Right ventricle myocardium superior (tissue), 1 donor: ENCODE results near the gene SDE2. TPM values are rescaled to one million over a fixed set of nuclear protein-coding genes. Genes with fewer than 3 reads are reported as not detected.
A peak's percentile ranks its signal among the peaks of the same experiment; 100 is the strongest.
"Not testable (repeated sequence)": the region's sequence is repeated elsewhere in the genome, so short reads cannot be mapped to it uniquely, and the experiment has no call there.

ENCODE experiments used
- ATAC-seq: fragments of 200-7000 bp; cut with Tn5 transposase; one replicate; pipeline ENCODE4 v1.9.1; 2020; ENCODE audit warnings: mild to moderate bottlenecking; ENCODE audit not compliant: poor library complexity
- DNase-seq: peaks from one replicate; pipeline ENCODE4 v3.0.0-alpha.2; 2020
- intact Hi-C: fragments of 100-400 bp; cut with DNase I; formaldehyde crosslinking; loops from one replicate; pipeline ENCODE4 v1.11.2; 2022
- total RNA-seq: library from RNA; stranded (reverse); fragmentation: NEBNext Ultra II Directional; extraction: Animal tissue kit (Norgen Biotek cat#: 25700); gene quantifications from one replicate; pipeline ENCODE4 v1.2.1, GENCODE V29; 2021
- donor health status: DM: no; HTN: yes; CAD: no; lungs with severe emphysema.

Gene SDE2
- total RNA-seq, 1 donor from 2014 or later: 9.4 TPM

DNA sequence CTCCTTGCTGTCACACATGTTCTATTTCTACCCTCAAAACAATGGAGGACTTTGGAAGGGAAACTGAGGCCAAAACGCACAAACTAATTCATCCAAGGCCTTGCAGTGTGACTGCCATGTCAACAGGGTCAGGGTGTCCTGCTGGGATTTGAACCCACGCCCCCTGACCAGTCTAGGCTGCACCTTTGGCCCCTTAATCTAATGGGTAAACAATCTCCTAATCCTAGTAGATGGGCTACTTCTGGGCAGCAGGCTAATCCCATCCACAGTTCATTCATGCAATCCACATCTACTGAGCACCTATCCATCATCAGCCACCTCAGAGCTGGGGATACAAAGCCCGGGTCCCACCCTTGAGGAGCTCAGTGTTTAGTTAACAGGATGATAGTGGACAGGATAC, 41.1 kb downstream of the SDE2 start:
- ATAC-seq (no peak), DNase-seq (no peak)
- intact Hi-C loops: no loop called here

DNA sequence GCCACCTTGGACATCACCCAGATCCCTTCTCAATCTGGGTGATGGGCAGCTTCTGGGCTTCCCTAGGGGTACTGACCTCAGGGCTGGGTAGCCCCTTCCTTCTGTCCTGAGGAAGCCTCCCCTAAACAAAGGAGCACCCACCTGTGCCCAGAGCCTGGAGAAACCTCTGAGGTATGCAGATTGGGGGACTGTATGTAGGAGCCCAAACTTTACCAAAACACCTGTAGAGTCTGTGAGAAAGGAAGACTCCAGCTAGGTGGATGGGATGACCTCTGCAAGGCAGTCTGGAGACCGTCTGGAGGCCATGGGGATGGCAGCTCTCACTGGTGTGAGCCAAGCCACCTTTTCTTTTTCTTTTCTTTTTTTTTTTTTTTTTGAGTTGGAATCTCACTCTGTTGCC, 44.4 kb downstream of the SDE2 start:
- DNase-seq (no peak), ATAC-seq (no peak)
- intact Hi-C loops: no loop called here

DNA sequence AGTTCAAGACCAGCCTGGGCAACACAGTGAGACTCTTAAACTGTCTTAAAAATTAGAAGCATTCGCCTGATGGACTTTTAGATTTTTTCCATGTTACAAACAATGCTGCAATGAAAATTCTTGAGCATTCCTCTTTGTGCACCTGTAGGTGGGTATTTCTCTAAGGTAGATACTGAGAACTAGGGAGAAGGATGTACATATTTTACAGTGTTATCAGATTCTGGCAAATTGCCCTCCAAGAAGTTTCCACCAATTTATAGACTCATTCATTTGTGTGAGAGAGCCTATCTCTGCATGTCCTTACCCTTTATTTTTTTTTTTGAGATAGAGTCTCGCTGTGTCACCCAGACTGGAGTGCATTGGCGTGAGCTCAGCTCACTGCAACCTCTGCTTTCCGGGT, 45.8 kb downstream of the SDE2 start:
- DNase-seq (no peak), ATAC-seq (no peak)
- intact Hi-C loops: no loop called here

DNA sequence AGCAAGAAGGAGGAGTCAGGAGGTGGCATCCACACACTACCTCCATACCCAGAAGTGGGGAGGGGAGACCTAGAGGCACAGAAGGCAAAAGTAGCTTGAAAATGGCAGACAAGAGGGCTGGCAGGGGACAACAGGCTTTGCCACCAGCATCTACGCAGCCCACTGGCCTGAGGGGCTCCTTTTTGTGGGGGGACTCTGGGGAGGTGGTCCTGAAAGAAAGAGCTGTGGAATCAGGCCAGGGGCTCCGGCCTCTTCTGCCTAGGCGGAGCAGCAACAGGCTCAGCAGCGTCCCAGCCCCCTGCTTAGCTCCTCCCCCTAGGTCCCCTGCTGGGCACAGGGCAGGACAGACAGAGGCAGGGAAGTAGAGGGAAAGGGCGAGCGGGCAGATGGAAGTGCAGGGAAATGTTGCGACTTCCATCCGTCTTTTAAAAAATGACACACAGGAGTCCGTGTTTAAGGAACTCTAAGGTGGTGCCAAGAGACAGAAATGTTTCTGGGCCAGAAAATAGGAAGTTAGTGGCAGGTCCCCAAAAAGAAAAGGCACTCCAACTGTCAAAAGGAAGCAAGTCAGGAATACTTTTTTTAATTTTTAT, 48.1 kb downstream of the SDE2 start:
- ATAC-seq (no peak), DNase-seq (no peak)
- intact Hi-C loops: no loop called here

- ATAC-seq (no peak), DNase-seq (no peak)
- intact Hi-C loops: no loop called here
Measured at GRCh38 chr1:225949041-225949440, 50.1 kb downstream of the SDE2 start.

GRCh38 chr1:225946803-225947202, 52.3 kb downstream of the SDE2 start:
- intact Hi-C loops: no loop called here
- ATAC-seq: no peak
- DNase-seq: no peak

DNA sequence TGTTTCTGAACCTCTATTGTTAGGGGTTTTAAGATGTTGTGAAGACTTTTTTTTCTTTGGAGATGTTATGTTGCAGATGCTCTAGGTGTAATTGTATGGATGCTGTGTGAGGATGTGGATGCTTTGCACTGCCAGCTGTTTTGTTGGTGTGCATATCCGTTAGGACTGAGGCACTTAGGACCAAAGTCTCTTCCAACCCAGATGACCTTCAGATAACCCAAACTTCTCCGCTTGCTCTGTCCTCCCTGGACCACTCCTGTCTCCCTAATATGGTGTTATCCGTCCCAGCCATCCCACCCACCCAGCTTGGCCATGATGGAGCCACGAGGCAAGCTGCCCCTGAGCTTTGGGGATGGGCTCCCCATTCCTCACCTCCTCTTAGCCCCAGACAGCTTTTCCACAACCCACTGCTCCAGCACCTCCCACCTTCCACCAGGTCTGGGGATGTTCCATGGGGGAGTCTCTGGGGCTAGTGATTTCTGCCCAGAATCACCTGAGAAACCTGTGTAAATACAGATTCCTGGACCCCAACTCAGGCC, 53.0 kb downstream of the SDE2 start:
- intact Hi-C loops: no loop called here
- no peak for ATAC-seq
- no peak for DNase-seq

- DNase-seq (no peak), ATAC-seq (no peak)
- intact Hi-C loops: no loop called here
Measured at GRCh38 chr1:225945564-225945963, 53.6 kb downstream of the SDE2 start.

DNA sequence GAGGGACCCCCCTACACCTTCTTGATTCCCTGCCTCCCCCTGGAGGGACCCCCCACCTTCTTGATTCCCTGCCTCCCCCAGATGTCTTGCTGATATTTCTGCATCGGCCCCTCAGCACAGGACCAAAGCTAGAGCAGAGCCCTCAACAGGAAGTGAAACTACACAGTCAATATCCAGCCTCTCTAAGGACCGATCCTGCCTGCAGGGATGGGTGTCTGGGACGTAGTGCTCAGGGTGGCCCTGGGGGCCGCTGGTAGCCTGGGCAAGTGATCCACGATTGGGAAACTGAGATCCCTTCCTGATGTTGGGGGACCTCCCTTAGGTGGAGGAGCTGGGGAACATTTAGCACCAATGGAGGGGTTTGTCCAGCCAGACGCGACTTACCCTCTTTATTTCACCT, 54.2 kb downstream of the SDE2 start:
- DNase-seq (no peak), ATAC-seq (no peak)
- intact Hi-C loops: no loop called here

DNA sequence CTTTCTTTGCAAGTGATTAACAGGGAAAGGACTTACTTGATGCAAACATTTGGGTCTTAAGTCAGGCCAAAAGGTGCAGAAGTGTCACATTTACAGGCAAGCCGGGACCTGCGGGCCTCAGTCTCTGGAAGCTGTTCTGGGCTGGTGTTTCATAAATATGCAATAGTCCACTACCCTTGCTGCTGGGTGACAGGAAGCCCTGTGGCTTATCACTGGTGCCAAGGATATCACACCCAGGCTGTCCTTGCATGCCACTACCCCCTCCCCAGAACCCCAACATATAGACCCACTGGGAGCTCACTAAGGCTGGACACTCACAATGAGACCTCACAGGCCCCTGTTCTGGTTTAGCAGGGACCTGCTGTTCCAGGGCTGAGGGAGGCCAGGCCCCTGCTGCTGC, 54.8 kb downstream of the SDE2 start:
- DNase-seq: no peak
- intact Hi-C loops: no loop called here
- ATAC-seq: no peak

- intact Hi-C loops: no loop called here
- DNase-seq (no peak), ATAC-seq (no peak)
Measured at GRCh38 chr1:225943582-225943981, 55.6 kb downstream of the SDE2 start.

DNA sequence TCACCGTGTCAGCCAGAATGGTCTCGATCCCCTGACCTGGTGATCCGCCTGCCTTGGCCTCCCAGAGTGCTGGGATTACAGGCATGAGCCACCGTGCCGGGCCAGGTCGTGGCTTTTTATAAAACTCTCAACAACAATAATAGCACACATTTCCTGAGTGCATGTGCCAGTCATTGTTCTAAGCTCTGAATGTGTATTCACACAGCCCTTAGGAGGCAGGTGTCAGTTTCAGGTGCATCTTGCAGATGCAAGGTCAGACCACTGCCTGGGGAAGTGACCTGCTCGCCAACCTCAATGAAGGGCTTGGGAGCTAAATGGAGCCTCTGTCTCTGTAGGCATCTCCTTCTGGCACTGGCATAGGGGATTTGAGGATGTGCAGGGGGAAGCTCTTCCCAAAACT, 56.6 kb downstream of the SDE2 start:
- DNase-seq: no peak
- no peak for ATAC-seq
- intact Hi-C loops: no loop called here

DNA sequence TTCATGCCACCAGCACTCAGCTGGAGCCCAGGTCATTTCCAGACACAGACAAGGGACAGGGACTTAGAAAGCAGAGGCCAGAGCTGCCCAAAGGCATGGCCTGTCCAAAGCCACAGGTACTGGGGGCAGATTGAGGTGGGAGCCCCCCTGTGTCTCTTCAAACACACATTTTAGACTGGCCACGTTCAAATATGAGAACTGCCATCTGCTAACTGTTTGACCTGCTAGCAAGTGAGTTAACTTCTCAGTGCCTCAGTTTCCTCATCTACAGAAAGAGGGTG, 57.3 kb downstream of the SDE2 start:
- DNase-seq (no peak), ATAC-seq (no peak)
- intact Hi-C loops: no loop called here

- no peak for DNase-seq
- intact Hi-C loops: no loop called here
- ATAC-seq: peak; percentile 56
Measured at GRCh38 chr1:225941187-225941941, 57.8 kb downstream of the SDE2 start, which contains the start of gene LEFTY2. Gene LEFTY2 (minus strand): TSS chr1:225941220. CDS start chr1:225941140, 80 bp downstream.

DNA sequence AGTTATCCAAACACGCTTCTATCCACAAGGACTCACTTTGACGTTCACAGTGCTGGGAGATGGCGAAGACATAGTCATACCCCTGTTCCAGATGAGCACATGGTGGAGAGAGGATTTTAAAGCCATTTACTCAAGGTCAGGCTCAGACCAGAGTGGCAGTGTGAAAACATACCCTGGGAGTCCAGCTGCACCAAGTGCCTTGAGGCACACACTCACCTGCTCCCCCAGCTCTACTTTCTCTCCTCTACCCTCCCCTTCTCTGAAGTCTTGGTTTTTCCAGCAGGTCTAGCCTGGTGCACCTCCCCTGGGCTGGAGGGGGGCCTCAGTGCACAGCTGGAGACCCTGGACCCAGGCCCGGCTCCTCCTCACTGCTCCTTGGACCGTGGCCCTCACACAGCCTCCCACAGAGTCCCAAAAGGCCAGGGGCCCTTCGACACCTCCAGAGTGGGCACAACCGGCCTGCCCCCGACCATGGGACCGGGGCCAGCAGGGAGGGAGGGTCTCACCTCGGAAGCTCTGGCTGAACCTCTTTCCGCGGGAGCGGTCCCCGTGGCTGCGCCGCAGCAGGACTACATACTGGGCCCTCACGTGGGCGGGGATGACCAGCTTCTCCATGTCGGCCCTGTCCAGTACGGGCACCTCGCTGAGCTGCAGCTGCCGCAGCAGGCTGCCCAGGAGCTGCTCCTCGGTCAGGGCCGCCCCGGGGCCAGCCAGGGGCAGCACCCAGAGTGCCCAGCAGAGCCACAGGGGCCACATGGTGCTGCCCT, 58.6 kb downstream of the SDE2 start:
- intact Hi-C loops: no loop called here
- no peak for DNase-seq
- peak; percentile 39 for ATAC-seq

DNA sequence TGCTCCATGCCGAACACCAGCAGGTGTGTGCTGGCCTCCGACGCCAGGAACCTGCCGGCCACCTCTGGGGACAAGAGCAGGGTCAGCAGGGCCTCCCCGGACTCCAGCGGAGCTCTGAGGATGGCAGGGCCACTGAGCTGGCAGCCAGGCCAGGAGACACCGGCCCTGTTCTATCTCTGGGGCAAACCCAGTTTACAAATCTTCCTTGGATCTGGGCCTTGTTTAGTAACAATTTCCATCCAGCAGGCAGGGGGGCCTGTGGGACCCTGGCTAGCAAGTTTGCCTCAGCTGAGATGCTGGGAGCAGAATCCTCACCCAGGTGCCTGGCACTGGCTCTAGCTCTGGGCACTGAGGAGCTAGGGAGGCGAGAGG, 59.2 kb downstream of the SDE2 start:
- ATAC-seq, intact Hi-C loops, DNase-seq: not testable (repeated sequence)

GRCh38 chr1:225939097-225939938, 59.8 kb downstream of the SDE2 start:
- intact Hi-C loops, DNase-seq, ATAC-seq: not testable (repeated sequence)

DNA sequence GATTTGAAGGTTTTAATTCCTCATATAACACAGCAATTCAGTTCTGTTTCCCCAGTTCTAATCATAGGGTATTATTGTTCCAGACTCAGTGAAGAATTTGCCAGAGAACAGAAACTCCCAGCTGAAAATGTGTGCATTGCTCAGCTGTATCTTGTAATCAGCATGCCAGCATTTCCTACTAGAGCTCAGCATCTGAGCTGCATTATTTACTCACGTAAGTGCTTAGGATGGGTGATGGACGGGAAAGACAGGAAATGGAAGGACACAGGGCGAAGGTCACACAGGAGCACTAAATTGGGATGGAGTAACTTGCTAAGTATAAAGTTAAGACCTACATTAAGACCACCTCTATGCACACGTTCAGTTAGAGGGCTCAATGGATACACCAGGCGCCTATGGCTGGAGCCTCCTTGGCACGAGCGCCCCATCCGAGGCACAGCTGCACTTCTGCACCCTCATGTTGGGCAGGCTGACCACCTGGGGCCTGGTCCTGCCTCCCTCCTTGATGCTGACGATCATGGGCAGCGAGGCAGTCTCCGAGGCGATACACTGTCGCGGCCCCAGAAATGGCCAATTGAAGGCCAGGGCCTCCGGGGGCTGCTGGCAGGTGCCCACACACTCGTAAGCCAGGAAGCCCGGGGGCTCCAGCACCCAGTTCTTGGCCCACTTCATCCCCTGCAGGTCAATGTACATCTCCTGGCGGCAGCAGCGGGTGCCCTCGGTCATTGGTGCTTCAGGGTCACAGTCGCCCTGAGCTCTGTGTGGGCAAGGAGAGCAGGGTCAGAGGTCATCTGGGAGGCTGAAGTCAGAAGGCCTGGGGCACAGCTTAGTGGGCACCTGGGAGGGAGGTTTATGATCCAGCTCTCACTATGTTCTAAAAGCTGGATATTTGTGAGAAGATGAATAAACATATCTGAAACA, 61.8 kb downstream of the SDE2 start:
- ATAC-seq (no peak), DNase-seq (no peak)
- intact Hi-C loops: no loop called here
